CD4-positive, alpha-beta T cell (primary cell): ENCODE data around the gene EEF1A2. TPM values are rescaled to one million over a fixed set of nuclear protein-coding genes. Genes with fewer than 3 reads are reported as not detected.
A peak's percentile ranks its signal among the peaks of the same experiment; 100 is the strongest.
"Not testable (repeated sequence)": the region's sequence is repeated elsewhere in the genome, so short reads cannot be mapped to it uniquely, and the experiment has no call there.

Source experiments
- ATAC-seq: fragments of 200-7000 bp; cut with Tn5 transposase; one replicate; pipeline ENCODE4 v1.10.0; 2022; ENCODE audit warnings: mild to moderate bottlenecking; ENCODE audit not compliant: poor library complexity
- CTCF ChIA-PET: fragments of 350-600 bp; sonication (Branson Sonifier 250); formaldehyde crosslinking; loops from one replicate; lab custom pipeline; 2021; ENCODE audit warnings: antibody characterized with exemption, inconsistent platforms; lab: Charles Lee
- POLR2A ChIA-PET: fragments of 350-600 bp; sonication (Branson Sonifier 250); formaldehyde crosslinking; loops from one replicate; lab custom pipeline; 2021; ENCODE audit warnings: antibody characterized with exemption, inconsistent platforms; lab: Charles Lee
- DNase-seq, 14 experiments: peaks; one replicate each; pipeline ENCODE4 v3.0.0-alpha.2; 2013 to 2020; ENCODE audit warnings: mixed read lengths in 2 of 14
- H3K27ac ChIP-seq, 2 donors: one replicate each; pipeline versions ENCODE4 v1.5.1 to v1.7.0; 2013; ENCODE audit warnings: low read length in 2 of 2, low read depth in 1 of 2, mild to moderate bottlenecking in 1 of 2
- H3K27me3 ChIP-seq, 2 experiments: 1 replicate in 1 of 2; 2 replicates in 1 of 2; pipeline versions ENCODE4 v1.6.1 to v1.7.0; 2013; ENCODE audit warnings: low read length in 2 of 2, control low read depth in 1 of 2, mild to moderate bottlenecking in 1 of 2, moderate library complexity in 1 of 2; ENCODE audit not compliant: insufficient read depth in 2 of 2, control insufficient read depth in 1 of 2
- H3K36me3 ChIP-seq: one replicate; pipeline ENCODE4 v1.6.1; 2013; ENCODE audit warnings: low read length, control low read depth; ENCODE audit not compliant: insufficient read depth
- H3K4me1 ChIP-seq: one replicate; pipeline ENCODE4 v1.6.1; 2013; ENCODE audit warnings: low read length, control low read depth; ENCODE audit not compliant: insufficient read depth
- H3K4me3 ChIP-seq: one replicate; pipeline ENCODE4 v1.5.1; 2013; ENCODE audit warnings: mild to moderate bottlenecking, low read length, moderate library complexity
- H3K9me3 ChIP-seq, 2 experiments: 1 replicate in 1 of 2; 2 replicates in 1 of 2; pipeline versions ENCODE4 v1.6.1 to v1.7.0; 2013; ENCODE audit warnings: low read length in 2 of 2, mild to moderate bottlenecking in 2 of 2, control low read depth in 1 of 2, moderate library complexity in 1 of 2; ENCODE audit not compliant: control insufficient read depth in 1 of 2, insufficient read depth in 1 of 2
- H3K27ac Mint-ChIP-seq: one replicate; pipeline ENCODE4 v1.8.0; 2020; ENCODE audit warnings: mixed read lengths
- H3K27me3 Mint-ChIP-seq: one replicate; pipeline ENCODE4 v1.8.0; 2021; ENCODE audit warnings: mixed read lengths
- H3K36me3 Mint-ChIP-seq: one replicate; pipeline ENCODE4 v1.8.0; 2021; ENCODE audit warnings: low read depth, mixed read lengths
- H3K4me1 Mint-ChIP-seq: one replicate; pipeline ENCODE4 v1.8.0; 2021; ENCODE audit warnings: low read depth, mixed read lengths
- H3K4me3 Mint-ChIP-seq: one replicate; pipeline ENCODE4 v1.8.0; 2020; ENCODE audit warnings: mild to moderate bottlenecking, mixed read lengths
- H3K9me3 Mint-ChIP-seq: one replicate; pipeline ENCODE4 v1.8.0; 2020; ENCODE audit warnings: mixed read lengths
- intact Hi-C, 2 experiments: fragments of 100-400 bp; cut with DNase I in 1 of 2; cut with micrococcal nuclease in 1 of 2; formaldehyde crosslinking; loops; one replicate each; pipeline versions ENCODE4 v1.15.1 to v1.9.0; 2023 to 2025; cut with DNase I, micrococcal nuclease
- total RNA-seq, 174 experiments: library from RNA in 2 of 174; stranded (reverse) in 2 of 174; gene quantifications; one replicate each; pipeline ENCODE4 v1.2.3 and lab custom pipeline; 2021 to 2026
- TF ChIP-seq, protein P1 (sequence below): fragments of 200-600 bp; IDR thresholded peaks from one replicate; pipeline ENCODE4 v1.8.0; 2022; ENCODE audit warnings: antibody characterized with exemption, mild to moderate bottlenecking

EEF1A2 gene
- total RNA-seq, 2 experiments from 2014 or later, result 0.92 to 1.1 TPM

DNA sequence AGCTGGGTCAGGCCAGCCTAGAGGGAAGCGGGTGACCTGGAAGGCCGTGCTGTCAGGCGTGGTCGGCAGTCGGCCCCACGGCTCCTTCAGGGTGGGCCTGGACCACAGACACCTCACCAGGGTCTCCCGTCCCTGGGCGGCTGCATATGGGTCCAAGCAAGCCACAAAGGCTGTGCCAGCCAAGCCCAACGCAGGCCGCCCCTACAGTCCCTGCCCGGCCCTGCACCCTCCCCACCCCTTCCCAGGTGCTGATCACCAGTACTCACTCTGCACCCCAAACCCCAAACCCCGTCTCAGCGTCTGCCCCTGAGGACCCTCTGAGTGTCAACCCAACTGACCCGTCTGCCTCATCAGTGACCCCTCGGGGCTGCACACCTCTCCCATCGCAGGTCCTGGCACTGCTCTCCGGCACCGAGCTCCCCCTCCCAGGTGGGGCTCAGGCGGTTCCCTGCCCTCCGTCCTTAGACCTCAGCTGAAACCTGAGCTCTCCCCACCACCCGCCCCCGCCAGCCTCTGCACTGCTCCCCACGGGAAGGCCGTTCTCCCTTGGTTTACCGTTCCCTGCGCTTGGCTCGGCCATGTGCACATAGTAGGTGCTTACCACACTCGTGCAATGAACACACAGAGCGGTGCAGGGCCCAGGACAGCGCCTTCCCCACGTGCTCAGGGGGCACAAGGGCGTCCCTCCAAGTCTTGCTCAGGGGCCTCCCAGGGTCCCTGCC is 20.2 kb upstream of the EEF1A2 start:
- ATAC-seq, result no peak
- DNase-seq, result peak in 3 of 14 experiments; percentile 2 to 46 (median 6)
- H3K27ac Mint-ChIP-seq, result peak overlapping the region; percentile 69
- TF ChIP-seq, protein P1, sequence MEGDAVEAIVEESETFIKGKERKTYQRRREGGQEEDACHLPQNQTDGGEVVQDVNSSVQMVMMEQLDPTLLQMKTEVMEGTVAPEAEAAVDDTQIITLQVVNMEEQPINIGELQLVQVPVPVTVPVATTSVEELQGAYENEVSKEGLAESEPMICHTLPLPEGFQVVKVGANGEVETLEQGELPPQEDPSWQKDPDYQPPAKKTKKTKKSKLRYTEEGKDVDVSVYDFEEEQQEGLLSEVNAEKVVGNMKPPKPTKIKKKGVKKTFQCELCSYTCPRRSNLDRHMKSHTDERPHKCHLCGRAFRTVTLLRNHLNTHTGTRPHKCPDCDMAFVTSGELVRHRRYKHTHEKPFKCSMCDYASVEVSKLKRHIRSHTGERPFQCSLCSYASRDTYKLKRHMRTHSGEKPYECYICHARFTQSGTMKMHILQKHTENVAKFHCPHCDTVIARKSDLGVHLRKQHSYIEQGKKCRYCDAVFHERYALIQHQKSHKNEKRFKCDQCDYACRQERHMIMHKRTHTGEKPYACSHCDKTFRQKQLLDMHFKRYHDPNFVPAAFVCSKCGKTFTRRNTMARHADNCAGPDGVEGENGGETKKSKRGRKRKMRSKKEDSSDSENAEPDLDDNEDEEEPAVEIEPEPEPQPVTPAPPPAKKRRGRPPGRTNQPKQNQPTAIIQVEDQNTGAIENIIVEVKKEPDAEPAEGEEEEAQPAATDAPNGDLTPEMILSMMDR, result no peak
- ChIA-PET POLR2A (interaction anchor here (3.0 kb wide), 1 partner anchor 461 kb away, joined by 7 read pairs; the partner anchor contains the start of genes PRPF6 and SAMD10), CTCF (interaction anchor here (1.2 to 2.4 kb wide), 2 partner anchors 18 to 23 kb away, joined by 4 to 18 read pairs; partner anchors contain the start of gene PTK6)
- Histone ChIP-seq H3K9me3 (peaks cover 0 to 19% of the 10 kb centered on the region in 2 experiments), H3K4me3 (peak overlapping the region; percentile 64), H3K27ac (no peak overlapping the region), H3K36me3 (peaks cover 23% of the 10 kb centered on the region), H3K4me1 (peaks cover 29% of the 10 kb centered on the region), H3K27me3 (no peaks in the 10 kb centered on the region)
- intact Hi-C loops, result loop anchor here (1.0 kb wide), 1 partner anchor 23 kb away; no protein-coding TSS in a partner anchor
- peaks cover 13% of the 10 kb centered on the region for H3K4me1 Mint-ChIP-seq
- peaks cover 3% of the 10 kb centered on the region for H3K9me3 Mint-ChIP-seq
- H3K27me3 Mint-ChIP-seq, result no peaks in the 10 kb centered on the region
- H3K36me3 Mint-ChIP-seq, result peaks cover 19% of the 10 kb centered on the region
- H3K4me3 Mint-ChIP-seq, result peak overlapping the region; percentile 83

DNA sequence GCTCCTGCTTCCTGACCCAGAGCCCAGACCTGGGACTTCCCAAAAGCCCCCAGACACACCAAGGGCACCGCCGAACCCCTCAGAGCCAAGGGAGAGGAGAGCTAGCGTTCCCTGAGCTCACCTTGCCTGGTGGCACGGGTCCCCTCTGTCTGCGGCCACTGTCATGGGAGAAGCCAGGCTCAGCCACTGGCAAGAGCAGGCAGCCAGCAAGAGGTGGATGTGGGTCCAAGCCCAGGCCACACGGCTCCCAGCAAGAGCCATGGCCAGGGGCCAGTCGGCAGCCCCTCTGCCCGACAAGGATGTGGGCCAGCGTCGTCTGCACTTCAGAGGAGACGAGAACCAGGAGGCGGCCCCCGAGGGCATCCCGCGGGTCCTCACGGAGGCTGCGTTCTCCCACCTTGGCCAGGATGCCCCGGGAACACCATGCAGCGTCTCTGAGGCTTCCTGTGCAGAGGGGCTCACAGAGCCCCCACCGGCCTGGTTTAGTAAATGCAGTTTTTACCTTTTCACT is 19.5 kb upstream of the EEF1A2 start:
- Histone ChIP-seq H3K4me1 (peaks cover 29% of the 10 kb centered on the region), H3K27ac (no peak overlapping the region), H3K36me3 (peaks cover 18% of the 10 kb centered on the region), H3K27me3 (no peaks in the 10 kb centered on the region), H3K9me3 (peaks cover 0 to 12% of the 10 kb centered on the region in 2 experiments), H3K4me3 (no peak overlapping the region)
- Mint-ChIP-seq H3K9me3 (peaks cover 1% of the 10 kb centered on the region), H3K27ac (no peak overlapping the region), H3K27me3 (peaks cover 2% of the 10 kb centered on the region), H3K4me3 (peak overlapping the region; percentile 88), H3K36me3 (peaks cover 12% of the 10 kb centered on the region), H3K4me1 (peaks cover 13% of the 10 kb centered on the region)
- ChIA-PET POLR2A (no interaction called here), CTCF (interaction anchor here (1.2 to 1.3 kb wide), 2 partner anchors 21 to 22 kb away, joined by 4 read pairs; no protein-coding TSS in a partner anchor)
- intact Hi-C loops, result no loop called here
- ATAC-seq (no peak), DNase-seq (peak in 3 of 14 experiments; percentile 1 to 34 (median 3))
- TF ChIP-seq, protein P1, result no peak

DNA sequence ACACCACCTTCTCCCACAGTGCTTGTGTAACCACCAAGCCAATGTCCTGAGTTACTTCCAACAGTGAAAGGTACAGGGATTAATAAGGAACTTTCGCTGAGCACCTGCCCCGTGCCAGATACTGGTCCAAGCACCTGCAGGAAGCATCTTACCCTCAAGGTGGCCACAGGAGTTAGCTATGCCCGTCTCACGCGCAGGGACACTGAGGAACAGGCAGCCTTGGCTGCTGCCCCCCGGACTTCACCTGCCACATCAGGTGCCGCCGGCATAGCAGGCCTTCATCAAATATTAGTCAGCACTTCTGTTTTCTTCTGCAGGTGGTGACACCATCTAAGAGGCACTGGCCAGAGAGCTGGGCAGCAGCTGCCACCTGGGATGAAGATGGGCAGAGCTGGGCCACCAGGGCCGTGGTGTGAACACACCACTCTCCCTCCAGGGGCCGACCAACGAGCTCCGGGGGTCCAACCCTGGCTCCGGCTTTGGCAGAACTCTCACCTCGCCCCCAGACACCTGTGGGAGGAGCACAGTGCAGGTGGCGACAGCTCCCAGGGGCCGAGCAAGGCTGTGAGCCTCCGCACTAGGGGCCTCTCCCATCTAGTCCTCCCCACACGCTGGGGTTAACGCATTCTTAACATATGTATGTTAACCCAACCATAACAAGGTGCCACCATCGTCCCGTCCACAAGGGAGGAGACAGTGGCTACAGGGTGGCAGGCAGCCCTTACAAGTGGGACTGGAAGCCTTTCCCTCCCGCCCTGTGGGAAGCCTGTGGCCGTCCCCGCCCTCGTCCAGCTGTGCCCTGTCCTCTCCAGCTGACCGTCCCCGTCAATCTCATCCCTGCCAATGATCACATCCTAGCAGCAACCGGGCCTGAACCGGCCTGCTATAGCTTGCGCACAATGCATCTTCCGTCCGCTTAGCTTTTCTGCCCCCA is 18.8 kb upstream of the EEF1A2 start:
- Mint-ChIP-seq H3K4me3 (peak overlapping the region; percentile 88), H3K27ac (peak overlapping the region; percentile 65), H3K27me3 (peaks cover 10% of the 10 kb centered on the region), H3K36me3 (peaks cover 6% of the 10 kb centered on the region), H3K9me3 (peaks cover 4% of the 10 kb centered on the region), H3K4me1 (peaks cover 11% of the 10 kb centered on the region)
- Histone ChIP-seq H3K4me1 (peaks cover 28% of the 10 kb centered on the region), H3K27ac (no peak overlapping the region), H3K36me3 (peaks cover 12% of the 10 kb centered on the region), H3K9me3 (peaks cover 0 to 6% of the 10 kb centered on the region in 2 experiments), H3K27me3 (no peaks in the 10 kb centered on the region), H3K4me3 (no peak overlapping the region)
- CTCF ChIA-PET, result interaction anchor here (1.3 kb wide), 1 partner anchor 21 kb away, joined by 4 read pairs; no protein-coding TSS in a partner anchor
- ATAC-seq (no peak), DNase-seq (peak in 3 of 14 experiments; percentile 1 to 31 (median 6))
- intact Hi-C loops, result no loop called here
- POLR2A ChIA-PET, result interaction anchor here (0.5 kb wide), 1 partner anchor 205 kb away, joined by 3 read pairs; no protein-coding TSS in a partner anchor
- TF ChIP-seq, protein P1, result no peak

DNA sequence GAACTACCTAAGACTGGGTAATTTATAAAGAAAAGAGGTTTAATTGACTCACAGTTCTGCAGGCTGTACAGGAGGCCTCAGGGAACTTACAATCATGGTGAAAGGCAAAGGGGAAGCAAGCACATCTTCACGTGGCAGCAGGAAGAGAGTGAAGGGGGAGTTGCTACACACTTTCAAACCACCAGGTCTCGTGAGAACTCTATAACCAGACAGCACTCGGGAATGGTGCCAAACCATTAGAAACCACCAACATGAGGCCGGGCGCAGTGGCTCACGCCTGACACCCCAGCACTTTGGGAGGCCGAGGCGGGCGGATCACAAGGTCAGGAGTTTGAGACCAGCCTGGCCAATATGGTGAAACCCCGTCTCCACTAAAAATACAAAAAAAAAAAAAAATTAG is 15.6 kb upstream of the EEF1A2 start:
- intact Hi-C loops, H3K9me3 ChIP-seq, H3K36me3 ChIP-seq, H3K27ac Mint-ChIP-seq, H3K27me3 ChIP-seq, H3K4me1 ChIP-seq, ATAC-seq, CTCF ChIA-PET, POLR2A ChIA-PET, H3K36me3 Mint-ChIP-seq, H3K27ac ChIP-seq, H3K4me1 Mint-ChIP-seq, H3K4me3 ChIP-seq, H3K9me3 Mint-ChIP-seq: not testable (repeated sequence)
- peak in 1 of 14 experiments; percentile 45 for DNase-seq
- peak overlapping the region; percentile 62 for H3K4me3 Mint-ChIP-seq
- peaks cover 34% of the 10 kb centered on the region for H3K27me3 Mint-ChIP-seq
